NB4 (cell line): ENCODE measurements around the gene FANCC.

ENCODE experiments used
- DNase-seq: peaks from one replicate; pipeline ENCODE4 v3.0.0; 2010; ENCODE audit warnings: low read depth
- H3K4me3 ChIP-seq: one replicate; pipeline ENCODE4 v1.5.1; 2011; ENCODE audit warnings: mild to moderate bottlenecking, low read depth, low read length, moderate library complexity
- CTCF ChIP-seq: IDR thresholded peaks from one replicate; pipeline ENCODE4 v1.5.1; 2012; ENCODE audit warnings: low read depth, low read length
- MAX ChIP-seq: IDR thresholded peaks from 2 replicates; pipeline ENCODE4 v1.6.1; 2011; ENCODE audit warnings: low read depth, low read length
- MYC ChIP-seq: IDR thresholded peaks from 2 replicates; pipeline ENCODE4 v1.6.1; 2011; ENCODE audit warnings: low read depth, low read length
- POLR2A ChIP-seq: IDR thresholded peaks from 2 replicates; pipeline ENCODE4 v1.6.1; 2011; ENCODE audit warnings: mild to moderate bottlenecking; ENCODE audit not compliant: insufficient read length; ENCODE audit errors: extremely low read depth

The FANCC gene

GRCh38 chr9:95067897-95068296 is 249.6 kb downstream of the FANCC start:
- no peak overlapping the region for H3K4me3 ChIP-seq
- TF ChIP-seq POLR2A (no peak), CTCF (no peak), MYC (no peak), MAX (no peak)
- no peak for DNase-seq

- no peak for DNase-seq
- TF ChIP-seq MYC (no peak), MAX (no peak)
- H3K4me3 ChIP-seq: no peak overlapping the region
Observed at GRCh38 chr9:95067057-95067456, 250.5 kb downstream of the FANCC start.

- no peak for DNase-seq
- no peak overlapping the region for H3K4me3 ChIP-seq
- no peak for TF ChIP-seq MAX
- TF ChIP-seq POLR2A: no peak
- TF ChIP-seq MYC: no peak
- TF ChIP-seq CTCF: no peak
Observed at GRCh38 chr9:95065224-95065623, 252.3 kb downstream of the FANCC start.

- TF ChIP-seq POLR2A (no peak), MYC (no peak), CTCF (no peak), MAX (no peak)
- H3K4me3 ChIP-seq: no peak overlapping the region
- no peak for DNase-seq
Observed at GRCh38 chr9:95063300-95063699, 254.2 kb downstream of the FANCC start.

- no peak for DNase-seq
- H3K4me3 ChIP-seq: no peak overlapping the region
- TF ChIP-seq MAX (no peak), POLR2A (no peak), CTCF (no peak), MYC (no peak)
Observed at GRCh38 chr9:95062596-95063065, 254.9 kb downstream of the FANCC start.

GRCh38 chr9:95061916-95062595 is 255.5 kb downstream of the FANCC start:
- no peak overlapping the region for H3K4me3 ChIP-seq
- no peak for TF ChIP-seq CTCF
- TF ChIP-seq POLR2A: no peak
- no peak for TF ChIP-seq MYC
- TF ChIP-seq MAX: no peak
- no peak for DNase-seq
